ENCODE results near the gene FOXA3. TPM values are rescaled to one million over a fixed set of nuclear protein-coding genes. Genes with fewer than 3 reads are reported as not detected.
A peak's percentile ranks its signal among the peaks of the same experiment; 100 is the strongest.

The FOXA3 gene
- total RNA-seq, 1 experiment from 2014 or later = 22.2 TPM

DNA sequence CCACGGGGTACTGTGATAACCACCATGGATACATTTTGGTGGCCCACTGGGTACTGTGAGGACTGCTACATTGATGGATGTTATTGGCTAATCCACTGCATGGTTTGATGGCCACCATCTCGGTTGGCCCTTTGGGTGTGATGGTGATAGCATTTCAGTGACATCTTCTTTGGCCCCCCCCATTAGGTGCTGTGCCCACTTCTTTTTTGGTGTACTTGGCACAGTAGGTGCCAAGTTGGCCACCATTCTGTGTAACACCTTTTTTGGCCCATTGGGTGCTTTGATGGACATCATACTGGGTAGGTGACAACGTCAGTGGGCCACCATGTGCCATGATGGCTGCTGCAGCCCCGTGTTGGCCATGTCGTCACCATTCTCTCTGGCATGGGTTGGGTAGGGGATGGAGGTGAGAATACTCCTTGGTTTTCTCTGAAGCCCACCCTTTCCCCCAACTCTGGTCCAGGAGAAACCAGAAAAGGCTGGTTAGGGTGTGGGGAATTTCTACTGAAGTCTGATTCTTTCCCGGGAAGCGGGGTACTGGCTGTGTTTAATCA, 9.2 kb downstream of the FOXA3 start:
- no peaks in the 10 kb centered on the region; the same call in 1 of the 2 replicates for H3K27me3 Mint-ChIP-seq (ENCODE audit: low read depth)
- H3K4me3 Mint-ChIP-seq = peak overlapping the region in 1 of 2 experiments; percentile 4; a peak in 1 of 5 replicates
- H3K9me3 Mint-ChIP-seq = no peaks in the 10 kb centered on the region
- Histone ChIP-seq H2BK12ac (ENCODE audit: insufficient read length, low read depth, low read length) (no peak overlapping the region), H3T11ph (ENCODE audit: low read length) (no peak overlapping the region), H4K8ac (replicated peaks; ENCODE audit: insufficient read length, low read depth, low read length) (no peak overlapping the region), H4K20me1 (ENCODE audit: control insufficient read depth, insufficient read depth, insufficient read length) (peaks cover 3% of the 10 kb centered on the region), H3K18ac (ENCODE audit: insufficient read length, low read depth, low read length) (no peak overlapping the region), H2BK120ac (ENCODE audit: low read depth, low read length, poor library complexity, severe bottlenecking) (no peak overlapping the region), H2AFZ (ENCODE audit: low read length) (no peak overlapping the region), H4K5ac (ENCODE audit: insufficient read length, low read depth, low read length) (no peak overlapping the region), H3K4me1 (ENCODE audit: insufficient read depth, low read length) (no peaks in the 10 kb centered on the region), H3K23ac (ENCODE audit: insufficient read length, low read depth, low read length) (no peak overlapping the region), H3K4me2 (ENCODE audit: insufficient read depth, insufficient read length, low read length) (no peak overlapping the region), H3K79me2 (ENCODE audit: insufficient read depth, low read length) (peaks cover 2% of the 10 kb centered on the region; the same call in 1 of the 2 replicates), H3K9ac (ENCODE audit: extremely low read depth, insufficient read length, low read length) (no peak overlapping the region), H3K9me3 (ENCODE audit: control insufficient read depth, low read depth, low read length) (no peaks in the 10 kb centered on the region), H2AK5ac (ENCODE audit: insufficient read length, low read length) (no peak overlapping the region), H3K4ac (ENCODE audit: low read depth, low read length) (no peak overlapping the region), H3K79me1 (ENCODE audit: insufficient read depth, low read depth, low read length, poor library complexity, severe bottlenecking) (no peaks in the 10 kb centered on the region), H3K23me2 (ENCODE audit: insufficient read length, low read depth, low read length, poor library complexity, severe bottlenecking) (peaks cover 3% of the 10 kb centered on the region), H2BK20ac (ENCODE audit: low read depth, low read length, poor library complexity, severe bottlenecking) (no peak overlapping the region), H3K14ac (ENCODE audit: insufficient read depth, low read length) (no peak overlapping the region), H3K56ac (ENCODE audit: insufficient read length, low read depth, low read length) (no peak overlapping the region), H2BK15ac (ENCODE audit: low read depth, low read length) (no peak overlapping the region), H3K27ac (ENCODE audit: insufficient read length, low read depth, low read length) (no peak overlapping the region), H2BK5ac (ENCODE audit: insufficient read length, low read length) (no peak overlapping the region), H3K27me3 (ENCODE audit: insufficient read depth, low read length) (no peaks in the 10 kb centered on the region), H4K91ac (ENCODE audit: insufficient read length, low read depth, low read length) (no peak overlapping the region)
- H3K4me1 Mint-ChIP-seq = peaks cover 19 to 30% of the 10 kb centered on the region in 2 experiments
- no CpG with 5 or more reads among the region's 7 CpGs for WGBS (ENCODE audit: extremely low coverage, insufficient read length, low lambda C conversion rate)
- TF ChIP-seq, protein P1, sequence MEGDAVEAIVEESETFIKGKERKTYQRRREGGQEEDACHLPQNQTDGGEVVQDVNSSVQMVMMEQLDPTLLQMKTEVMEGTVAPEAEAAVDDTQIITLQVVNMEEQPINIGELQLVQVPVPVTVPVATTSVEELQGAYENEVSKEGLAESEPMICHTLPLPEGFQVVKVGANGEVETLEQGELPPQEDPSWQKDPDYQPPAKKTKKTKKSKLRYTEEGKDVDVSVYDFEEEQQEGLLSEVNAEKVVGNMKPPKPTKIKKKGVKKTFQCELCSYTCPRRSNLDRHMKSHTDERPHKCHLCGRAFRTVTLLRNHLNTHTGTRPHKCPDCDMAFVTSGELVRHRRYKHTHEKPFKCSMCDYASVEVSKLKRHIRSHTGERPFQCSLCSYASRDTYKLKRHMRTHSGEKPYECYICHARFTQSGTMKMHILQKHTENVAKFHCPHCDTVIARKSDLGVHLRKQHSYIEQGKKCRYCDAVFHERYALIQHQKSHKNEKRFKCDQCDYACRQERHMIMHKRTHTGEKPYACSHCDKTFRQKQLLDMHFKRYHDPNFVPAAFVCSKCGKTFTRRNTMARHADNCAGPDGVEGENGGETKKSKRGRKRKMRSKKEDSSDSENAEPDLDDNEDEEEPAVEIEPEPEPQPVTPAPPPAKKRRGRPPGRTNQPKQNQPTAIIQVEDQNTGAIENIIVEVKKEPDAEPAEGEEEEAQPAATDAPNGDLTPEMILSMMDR (conservative IDR thresholded peaks at IDR 0.05) = no peak
- peaks cover 8 to 26% (median 20%) of the 10 kb centered on the region in 3 experiments; a peak in 6 of 7 replicates for H3K36me3 Mint-ChIP-seq (ENCODE audit: insufficient read depth in 1 of 3, low read depth in 3 of 3)
- no peak overlapping the region for H3K27ac Mint-ChIP-seq
- no peak for DNase-seq
